PC-9 (cell line): Measurements from ENCODE around the gene DNAJC3. TPM values are rescaled to one million over a fixed set of nuclear protein-coding genes. Genes with fewer than 3 reads are reported as not detected.

Experiments
- BruUV-seq: library from RNA; stranded (reverse); fragments of 400-500 nt; replicated peaks from 2 replicates; lab custom pipeline; 2021; lab: Mats Ljungman, UMichigan
- CTCF ChIA-PET: fragments of 300-600 bp; sonication (Branson Sonifier 250); formaldehyde crosslinking; loops from one replicate; lab custom pipeline; 2022; ENCODE audit warnings: antibody characterized with exemption; lab: Charles Lee
- POLR2A ChIA-PET: fragments of 300-600 bp; sonication (Branson Sonifier 250); formaldehyde crosslinking; loops from one replicate; lab custom pipeline; 2022; ENCODE audit warnings: antibody characterized with exemption; ENCODE audit not compliant: unreplicated experiment; lab: Charles Lee
- DNase-seq, 2 experiments: peaks; one replicate each; pipeline versions ENCODE4 v3.0.0 to v3.0.0-alpha.2; 2015 to 2022; ENCODE audit warnings: mixed read lengths in 1 of 2
- H2AFZ ChIP-seq: fragments of 200-600 bp; sonication (generic); 2 replicates; pipeline ENCODE4 v1.8.1; 2017; ENCODE audit warnings: antibody characterized with exemption
- H3F3A ChIP-seq: fragments of 200-600 bp; sonication (generic); 2 replicates; pipeline ENCODE4 v1.8.1; 2017; ENCODE audit warnings: antibody characterized with exemption, mild to moderate bottlenecking, low read depth; ENCODE audit not compliant: insufficient read depth
- H3K27ac ChIP-seq: fragments of 200-600 bp; sonication (generic); 2 replicates; pipeline ENCODE4 v1.6.1; 2016; ENCODE audit warnings: mixed run types
- H3K27me3 ChIP-seq: fragments of 200-600 bp; sonication (generic); 2 replicates; pipeline ENCODE4 v1.6.1; 2016; ENCODE audit warnings: low read depth, mixed run types; ENCODE audit not compliant: insufficient read depth
- H3K36me3 ChIP-seq: fragments of 200-600 bp; sonication (generic); 2 replicates; pipeline ENCODE4 v1.6.1; 2016; ENCODE audit warnings: low read depth, mixed run types
- H3K4me1 ChIP-seq: fragments of 200-600 bp; sonication (generic); replicated peaks from 2 replicates; pipeline ENCODE4 v1.6.1; 2016; ENCODE audit warnings: mixed run types; ENCODE audit not compliant: insufficient read depth
- H3K4me2 ChIP-seq: fragments of 200-600 bp; sonication (generic); 2 replicates; pipeline ENCODE4 v1.6.1; 2017; ENCODE audit warnings: mixed run types
- H3K4me3 ChIP-seq: fragments of 200-600 bp; sonication (generic); 2 replicates; pipeline ENCODE4 v1.6.1; 2016; ENCODE audit warnings: mixed run types
- H3K79me2 ChIP-seq: fragments of 200-600 bp; sonication (generic); 2 replicates; pipeline ENCODE4 v1.6.1; 2017; ENCODE audit warnings: low read depth, mixed run types
- H3K9me2 ChIP-seq: fragments of 200-600 bp; sonication (generic); 2 replicates; pipeline ENCODE4 v1.8.1; 2017; ENCODE audit warnings: mild to moderate bottlenecking; ENCODE audit not compliant: insufficient read depth
- H3K9me3 ChIP-seq: fragments of 200-600 bp; sonication (generic); 2 replicates; pipeline ENCODE4 v1.8.1; 2016; ENCODE audit warnings: low read depth; ENCODE audit not compliant: insufficient read depth
- H4K20me1 ChIP-seq: fragments of 200-600 bp; sonication (generic); 2 replicates; pipeline ENCODE4 v1.8.1; 2017; ENCODE audit not compliant: insufficient read depth
- EZH2 ChIP-seq: fragments of 200-600 bp; sonication (generic); IDR thresholded peaks from 2 replicates; pipeline ENCODE4 v1.8.0; 2017; ENCODE audit warnings: antibody characterized with exemption, low read depth
- intact Hi-C: fragments of 100-400 bp; cut with micrococcal nuclease; formaldehyde crosslinking; loops from one replicate; pipeline ENCODE4 v1.10.0; 2022; ENCODE audit not compliant: unreplicated experiment
- total RNA-seq: library from RNA; stranded (reverse); gene quantifications from 2 replicates; pipeline ENCODE4 v1.2.3, GENCODE V29; 2021
- TF ChIP-seq, protein P1 (sequence below): fragments of 200-600 bp; sonication (generic); conservative IDR thresholded peaks from 2 replicates; pipeline ENCODE4 v1.6.1; 2017; ENCODE audit warnings: mixed run types, antibody characterized with exemption, mild to moderate bottlenecking, moderate library complexity

DNAJC3 gene
- total RNA-seq, 1 experiment from 2014 or later = 10.5 TPM

DNA sequence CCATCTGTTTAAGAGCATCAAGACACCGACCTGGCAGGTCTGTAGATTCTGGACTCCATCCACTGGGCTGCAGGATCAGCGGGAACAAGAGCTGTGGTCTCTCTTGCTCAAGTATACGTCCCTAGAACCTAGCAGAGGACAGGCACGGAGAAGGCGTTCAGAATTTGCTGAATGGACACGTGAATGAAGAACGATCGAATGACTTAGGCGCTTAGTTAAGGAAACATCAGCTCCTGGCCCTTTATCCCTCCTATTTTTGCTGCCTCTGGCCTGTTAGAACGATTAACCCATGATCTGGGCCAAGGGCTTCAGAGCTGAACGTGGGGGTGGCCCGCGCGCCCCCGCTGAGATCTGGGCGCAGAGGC, 33.4 kb upstream of the DNAJC3 start:
- H4K20me1 ChIP-seq = no peaks in the 10 kb centered on the region
- H3K9me3 ChIP-seq = no peaks in the 10 kb centered on the region
- no peaks in the 10 kb centered on the region for H3K36me3 ChIP-seq
- H3K9me2 ChIP-seq = no peaks in the 10 kb centered on the region
- ChIA-PET POLR2A (no interaction called here), CTCF (interaction anchor here (0.6 kb wide), 1 partner anchor 263 kb away, joined by 5 read pairs; no protein-coding TSS in a partner anchor)
- TF ChIP-seq EZH2 = no peak
- TF ChIP-seq, protein P1, sequence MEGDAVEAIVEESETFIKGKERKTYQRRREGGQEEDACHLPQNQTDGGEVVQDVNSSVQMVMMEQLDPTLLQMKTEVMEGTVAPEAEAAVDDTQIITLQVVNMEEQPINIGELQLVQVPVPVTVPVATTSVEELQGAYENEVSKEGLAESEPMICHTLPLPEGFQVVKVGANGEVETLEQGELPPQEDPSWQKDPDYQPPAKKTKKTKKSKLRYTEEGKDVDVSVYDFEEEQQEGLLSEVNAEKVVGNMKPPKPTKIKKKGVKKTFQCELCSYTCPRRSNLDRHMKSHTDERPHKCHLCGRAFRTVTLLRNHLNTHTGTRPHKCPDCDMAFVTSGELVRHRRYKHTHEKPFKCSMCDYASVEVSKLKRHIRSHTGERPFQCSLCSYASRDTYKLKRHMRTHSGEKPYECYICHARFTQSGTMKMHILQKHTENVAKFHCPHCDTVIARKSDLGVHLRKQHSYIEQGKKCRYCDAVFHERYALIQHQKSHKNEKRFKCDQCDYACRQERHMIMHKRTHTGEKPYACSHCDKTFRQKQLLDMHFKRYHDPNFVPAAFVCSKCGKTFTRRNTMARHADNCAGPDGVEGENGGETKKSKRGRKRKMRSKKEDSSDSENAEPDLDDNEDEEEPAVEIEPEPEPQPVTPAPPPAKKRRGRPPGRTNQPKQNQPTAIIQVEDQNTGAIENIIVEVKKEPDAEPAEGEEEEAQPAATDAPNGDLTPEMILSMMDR = no peak
- H3K4me1 ChIP-seq = peaks cover 2% of the 10 kb centered on the region; the same call in 1 of the 2 replicates
- H3K4me2 ChIP-seq = no peak overlapping the region
- no peak overlapping the region for H3K4me3 ChIP-seq
- intact Hi-C loops = no loop called here
- no peak overlapping the region for H3K27ac ChIP-seq
- no peaks in the 10 kb centered on the region for H3F3A ChIP-seq
- H2AFZ ChIP-seq = no peak overlapping the region
- DNase-seq = no peak
- BruUV-seq = no TSS peak
- H3K79me2 ChIP-seq = no peaks in the 10 kb centered on the region
- no peaks in the 10 kb centered on the region for H3K27me3 ChIP-seq

DNA sequence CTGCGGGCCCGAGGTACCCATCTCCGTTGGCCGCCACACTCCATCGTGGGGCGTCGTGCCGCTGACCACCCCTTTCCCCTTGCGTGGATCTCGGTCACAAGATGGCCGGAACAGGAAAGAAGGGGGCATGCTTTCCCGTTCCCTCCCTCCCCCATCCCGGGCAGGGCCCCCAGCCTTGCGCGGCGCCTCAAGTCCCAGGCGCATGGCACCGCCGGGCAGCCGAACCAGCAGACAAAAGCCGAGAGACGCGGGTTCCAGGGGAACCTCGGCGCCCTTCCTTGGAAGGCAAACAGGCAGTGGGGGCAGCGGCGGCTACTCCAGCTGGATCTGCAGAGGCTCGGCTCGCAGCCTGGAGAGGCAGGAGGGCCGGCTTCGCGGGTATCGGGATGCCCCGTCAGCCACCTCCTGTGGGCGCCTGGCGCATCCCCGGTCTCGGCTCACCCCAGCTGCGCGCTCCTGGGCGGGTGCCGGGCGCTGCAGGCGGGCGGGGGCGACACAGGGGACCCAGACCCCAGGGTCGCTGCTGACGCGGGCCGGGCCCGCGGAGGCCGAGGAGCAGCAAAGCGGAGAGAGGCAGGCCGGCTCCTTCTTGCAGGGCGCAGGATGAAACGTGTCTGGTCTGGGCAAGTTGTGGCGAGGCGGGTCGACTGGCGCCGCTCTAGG, 32.9 kb upstream of the DNAJC3 start:
- H3F3A ChIP-seq = no peaks in the 10 kb centered on the region
- CTCF ChIA-PET = no interaction called here
- no peak for DNase-seq
- POLR2A ChIA-PET = no interaction called here
- no peaks in the 10 kb centered on the region for H3K9me2 ChIP-seq
- no TSS peak for BruUV-seq
- H3K27me3 ChIP-seq = no peaks in the 10 kb centered on the region
- no peak overlapping the region for H3K27ac ChIP-seq
- H3K36me3 ChIP-seq = no peaks in the 10 kb centered on the region
- no peaks in the 10 kb centered on the region for H3K79me2 ChIP-seq
- intact Hi-C loops = no loop called here
- H3K4me2 ChIP-seq = no peak overlapping the region
- H2AFZ ChIP-seq = no peak overlapping the region
- no peaks in the 10 kb centered on the region for H3K9me3 ChIP-seq
- no peak overlapping the region for H3K4me3 ChIP-seq
- peaks cover 7% of the 10 kb centered on the region for H3K4me1 ChIP-seq
- TF ChIP-seq, protein P1 = no peak
- no peak for TF ChIP-seq EZH2
- H4K20me1 ChIP-seq = no peaks in the 10 kb centered on the region

DNA sequence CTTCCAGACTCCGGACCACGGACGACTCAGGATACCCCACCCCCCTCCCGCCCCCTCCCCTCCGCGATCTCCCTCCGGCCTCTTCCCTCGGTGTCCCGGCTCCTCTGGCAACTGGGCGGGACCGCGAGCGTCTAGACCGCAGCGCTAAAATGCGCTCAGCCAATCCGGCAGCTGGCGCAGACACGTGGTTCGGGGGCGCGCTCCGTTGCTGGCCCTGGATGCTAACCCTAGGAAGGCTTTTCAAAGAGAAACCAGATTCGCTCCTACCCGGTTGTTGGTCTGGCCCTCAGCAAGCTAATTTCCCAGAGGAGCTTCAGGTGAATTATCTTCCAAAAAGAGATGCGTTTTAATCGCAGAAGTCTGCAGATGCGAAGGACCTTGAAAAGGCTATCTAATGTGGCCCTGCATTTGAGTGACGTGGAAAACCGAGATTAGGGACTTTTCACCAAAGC, 32.3 kb upstream of the DNAJC3 start, which contains the start of gene DZIP1:
TSS of gene DZIP1 (minus strand) at position 106 of the 452 bp plus-strand sequence. CDS start 2,677 bp downstream, outside the sequence.
- H3F3A ChIP-seq = no peaks in the 10 kb centered on the region
- POLR2A ChIA-PET = no interaction called here
- H3K36me3 ChIP-seq = no peaks in the 10 kb centered on the region
- no peak within 1 kb of the TSS for H3K4me2 ChIP-seq
- H4K20me1 ChIP-seq = no peaks in the 10 kb centered on the region
- no peak for DNase-seq
- H3K27me3 ChIP-seq = no peaks in the 10 kb centered on the region
- intact Hi-C loops = no loop called here
- H3K27ac ChIP-seq = no peak within 1 kb of the TSS
- H2AFZ ChIP-seq = no peak within 1 kb of the TSS
- no peaks in the 10 kb centered on the region for H3K79me2 ChIP-seq
- CTCF ChIA-PET = no interaction called here
- TF ChIP-seq, protein P1 = no peak
- no peak for TF ChIP-seq EZH2
- no peaks in the 10 kb centered on the region for H3K9me2 ChIP-seq
- peaks cover 10% of the 10 kb centered on the region for H3K4me1 ChIP-seq
- no TSS peak for BruUV-seq
- H3K9me3 ChIP-seq = no peaks in the 10 kb centered on the region
- H3K4me3 ChIP-seq = no peak within 1 kb of the TSS
